Measurements from ENCODE around the gene ARHGAP9. TPM values are rescaled to one million over a fixed set of nuclear protein-coding genes. Genes with fewer than 3 reads are reported as not detected.

The ARHGAP9 gene
- total RNA-seq, 2 donors from 2014 or later = 151 to 195 TPM

DNA sequence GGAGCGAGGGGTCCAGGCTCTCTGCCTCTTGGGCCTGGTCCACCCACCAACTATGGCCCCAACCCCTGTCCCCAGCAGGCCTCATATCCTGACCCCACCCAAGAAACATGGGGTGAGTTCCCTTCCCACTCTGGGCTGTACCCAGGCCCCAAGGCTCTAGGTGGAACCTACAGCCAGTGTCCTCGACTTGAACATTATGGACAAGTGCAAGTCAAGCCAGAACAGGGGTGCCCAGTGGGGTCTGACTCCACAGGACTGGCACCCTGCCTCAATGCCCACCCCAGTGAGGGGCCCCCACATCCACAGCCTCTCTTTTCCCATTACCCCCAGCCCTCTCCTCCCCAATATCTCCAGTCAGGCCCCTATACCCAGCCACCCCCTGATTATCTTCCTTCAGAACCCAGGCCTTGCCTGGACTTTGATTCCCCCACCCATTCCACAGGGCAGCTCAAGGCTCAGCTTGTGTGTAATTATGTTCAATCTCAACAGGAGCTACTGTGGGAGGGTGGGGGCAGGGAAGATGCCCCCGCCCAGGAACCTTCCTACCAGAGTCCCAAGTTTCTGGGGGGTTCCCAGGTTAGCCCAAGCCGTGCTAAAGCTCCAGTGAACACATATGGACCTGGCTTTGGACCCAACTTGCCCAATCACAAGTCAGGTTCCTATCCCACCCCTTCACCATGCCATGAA lies 8.6 kb downstream of the ARHGAP9 start:
- H3K9me3 Mint-ChIP-seq = no peaks in the 10 kb centered on the region
- no peak for ATAC-seq
- no peak overlapping the region for H3K27ac Mint-ChIP-seq
- no peak for DNase-seq (ENCODE audit: low spot score in 2 of 2)
- peaks cover 13 to 20% of the 10 kb centered on the region in 2 donors for H3K36me3 Mint-ChIP-seq

DNA sequence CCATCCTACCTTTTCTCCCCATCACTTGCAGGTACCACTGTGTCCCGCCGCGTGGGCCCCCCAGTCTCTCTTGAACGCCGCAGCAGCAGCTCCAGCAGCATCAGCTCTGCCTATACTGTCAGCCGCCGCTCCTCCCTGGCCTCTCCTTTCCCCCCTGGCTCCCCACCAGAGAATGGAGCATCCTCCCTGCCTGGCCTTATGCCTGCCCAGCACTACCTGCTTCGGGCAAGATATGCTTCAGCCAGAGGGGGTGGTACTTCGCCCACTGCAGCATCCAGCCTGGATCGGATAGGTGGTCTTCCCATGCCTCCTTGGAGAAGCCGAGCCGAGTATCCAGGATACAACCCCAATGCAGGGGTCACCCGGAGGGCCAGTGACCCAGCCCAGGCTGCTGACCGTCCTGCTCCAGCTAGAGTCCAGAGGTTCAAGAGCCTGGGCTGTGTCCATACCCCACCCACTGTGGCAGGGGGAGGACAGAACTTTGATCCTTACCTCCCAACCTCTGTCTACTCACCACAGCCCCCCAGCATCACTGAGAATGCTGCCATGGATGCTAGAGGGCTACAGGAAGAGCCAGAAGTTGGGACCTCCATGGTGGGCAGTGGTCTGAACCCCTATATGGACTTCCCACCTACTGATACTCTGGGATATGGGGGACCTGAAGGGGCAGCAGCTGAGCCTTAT lies 9.2 kb downstream of the ARHGAP9 start:
- no peak overlapping the region for H3K27ac Mint-ChIP-seq
- DNase-seq (ENCODE audit: low spot score in 2 of 2) (no peak), ATAC-seq (no peak)
- H3K36me3 Mint-ChIP-seq = peaks cover 12 to 19% of the 10 kb centered on the region in 2 donors
- no peaks in the 10 kb centered on the region for H3K9me3 Mint-ChIP-seq

DNA sequence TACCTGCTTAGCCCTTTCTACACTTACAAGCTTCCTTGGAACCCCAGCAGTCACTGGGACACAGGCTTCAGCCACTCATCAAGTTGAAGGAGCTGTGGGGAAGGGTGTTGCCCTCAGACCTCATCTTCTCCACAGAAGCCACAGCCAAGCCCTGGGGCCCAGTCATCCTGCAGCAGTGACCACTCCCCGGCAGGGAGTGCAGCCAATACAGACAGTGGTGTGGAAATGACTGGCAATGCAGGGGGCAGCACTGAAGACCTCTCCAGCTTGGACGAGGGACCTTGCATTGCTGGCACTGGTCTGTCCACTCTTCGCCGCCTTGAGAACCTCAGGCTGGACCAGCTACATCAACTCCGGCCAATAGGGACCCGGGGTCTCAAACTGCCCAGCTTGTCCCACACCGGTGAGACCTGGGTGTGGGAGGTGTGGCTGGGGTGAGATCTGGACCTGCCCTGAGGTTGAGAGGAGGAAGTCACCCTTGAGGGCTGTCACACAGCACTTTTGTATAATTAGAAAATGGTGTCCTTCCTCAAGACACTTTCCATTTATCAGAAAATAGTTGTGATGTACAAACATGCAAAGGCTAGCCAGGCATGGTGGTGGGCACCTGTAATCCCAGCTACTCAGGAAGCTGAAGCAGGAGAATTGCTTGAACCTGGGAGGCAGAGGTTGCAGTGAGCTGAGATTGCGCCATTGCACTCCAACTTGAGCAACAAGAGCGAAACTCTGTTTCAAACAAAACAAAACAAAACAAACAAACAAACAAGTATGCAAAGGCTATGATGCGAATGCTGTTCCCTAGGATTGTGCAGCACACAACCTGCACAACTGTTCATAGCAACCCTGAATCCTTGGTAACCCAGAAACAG lies 10.1 kb downstream of the ARHGAP9 start:
- peak overlapping the region in 1 of 2 donors; percentile 36 for H3K27ac Mint-ChIP-seq
- H3K36me3 Mint-ChIP-seq = peaks cover 7 to 14% of the 10 kb centered on the region in 2 donors
- ATAC-seq (peak in 1 of 2 donors; percentile 23), DNase-seq (ENCODE audit: low spot score in 2 of 2) (no peak)
- no peaks in the 10 kb centered on the region for H3K9me3 Mint-ChIP-seq

DNA sequence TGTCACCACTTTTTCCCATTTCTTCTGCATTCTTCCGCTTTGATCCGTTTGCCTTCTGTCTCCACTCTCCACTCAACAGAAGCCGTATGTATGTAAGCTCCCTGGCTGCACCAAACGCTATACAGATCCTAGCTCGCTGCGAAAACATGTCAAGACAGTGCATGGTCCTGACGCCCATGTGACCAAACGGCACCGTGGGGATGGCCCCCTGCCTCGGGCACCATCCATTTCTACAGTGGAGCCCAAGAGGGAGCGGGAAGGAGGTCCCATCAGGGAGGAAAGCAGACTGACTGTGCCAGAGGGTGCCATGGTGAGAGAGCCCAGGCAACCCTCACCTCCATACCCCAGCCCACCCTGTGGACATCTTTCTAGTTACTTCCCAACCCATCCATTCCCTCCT lies 11.8 kb downstream of the ARHGAP9 start:
- Mint-ChIP-seq H3K27ac (peak overlapping the region in 1 of 2 donors; percentile 36), H3K9me3 (no peaks in the 10 kb centered on the region), H3K36me3 (no peaks in the 10 kb centered on the region)
- ATAC-seq (peak in 1 of 2 donors; percentile 6), DNase-seq (ENCODE audit: low spot score in 2 of 2) (no peak)

GRCh38 chr12:57467212-57467874 lies 12.3 kb downstream of the ARHGAP9 start:
- DNase-seq (ENCODE audit: low spot score in 2 of 2) = no peak
- H3K36me3 Mint-ChIP-seq = peaks cover 0 to 4% of the 10 kb centered on the region in 2 donors
- no peaks in the 10 kb centered on the region for H3K9me3 Mint-ChIP-seq
- ATAC-seq = no peak
- H3K27ac Mint-ChIP-seq = peak overlapping the region in 1 of 2 donors; percentile 36

- DNase-seq (ENCODE audit: low spot score in 2 of 2) (no peak), ATAC-seq (no peak)
- Mint-ChIP-seq H3K27ac (peak overlapping the region; percentile 7 to 22), H3K9me3 (no peaks in the 10 kb centered on the region), H3K36me3 (peaks cover 0 to 4% of the 10 kb centered on the region in 2 donors)
These were observed 13.7 kb downstream of the ARHGAP9 start for GRCh38 chr12:57465747-57466505.

DNA sequence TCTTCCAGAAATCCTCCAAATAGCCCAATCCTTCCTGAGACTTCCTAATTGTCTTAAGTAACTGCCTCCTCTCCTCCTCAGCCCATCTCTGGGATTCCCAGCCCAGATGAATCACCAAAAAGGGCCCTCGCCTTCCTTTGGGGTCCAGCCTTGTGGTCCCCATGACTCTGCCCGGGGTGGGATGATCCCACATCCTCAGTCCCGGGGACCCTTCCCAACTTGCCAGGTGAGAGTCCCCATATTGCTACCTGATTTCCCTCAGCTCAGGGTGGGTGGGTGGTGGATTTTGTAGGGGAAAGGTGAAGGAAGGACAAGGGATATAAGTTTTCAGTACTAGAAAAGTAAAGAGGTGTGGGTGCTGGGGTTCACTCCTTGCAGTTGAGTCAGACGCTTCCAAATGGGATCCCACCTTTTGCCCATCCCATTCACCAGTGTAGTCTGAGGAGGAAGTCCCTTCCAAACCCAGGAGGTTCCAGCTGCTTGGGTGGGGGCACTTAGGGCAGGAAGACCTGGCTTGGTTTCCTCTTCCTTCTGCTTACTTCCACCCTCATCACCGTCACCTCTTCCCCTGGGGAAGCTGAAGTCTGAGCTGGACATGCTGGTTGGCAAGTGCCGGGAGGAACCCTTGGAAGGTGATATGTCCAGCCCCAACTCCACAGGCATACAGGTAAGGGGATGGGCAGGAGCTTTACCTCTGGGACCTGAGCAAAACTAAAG lies 14.5 kb downstream of the ARHGAP9 start:
- DNase-seq (ENCODE audit: low spot score in 2 of 2) (no peak), ATAC-seq (no peak)
- no peaks in the 10 kb centered on the region for H3K9me3 Mint-ChIP-seq
- H3K27ac Mint-ChIP-seq = peak overlapping the region; percentile 7 to 22
- H3K36me3 Mint-ChIP-seq = peaks cover 0 to 4% of the 10 kb centered on the region in 2 donors

- no peak overlapping the region for H3K27ac Mint-ChIP-seq
- peaks cover 0 to 4% of the 10 kb centered on the region in 2 donors for H3K36me3 Mint-ChIP-seq
- ATAC-seq = no peak
- no peak for DNase-seq (ENCODE audit: low spot score in 2 of 2)
- no peaks in the 10 kb centered on the region for H3K9me3 Mint-ChIP-seq
These were observed 15.1 kb downstream of the ARHGAP9 start for GRCh38 chr12:57464569-57464968.

DNA sequence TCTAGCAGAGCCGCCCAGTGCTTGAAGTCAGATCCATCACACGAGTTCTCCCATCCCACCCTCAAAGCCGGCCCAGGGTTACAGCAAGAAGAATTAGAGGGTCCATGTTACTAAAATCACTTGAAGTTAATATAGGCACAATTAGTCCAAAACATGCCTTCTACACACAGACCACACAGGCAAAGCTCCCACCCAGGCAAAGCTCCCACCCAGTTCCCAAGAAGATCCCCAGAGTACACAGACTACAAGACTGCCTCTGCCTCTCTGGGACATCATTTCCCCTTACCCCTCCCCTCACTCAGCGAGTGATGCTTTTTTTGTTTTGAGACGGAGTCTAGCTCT lies 16.8 kb downstream of the ARHGAP9 start:
- ATAC-seq (no peak), DNase-seq (ENCODE audit: low spot score in 2 of 2) (no peak)
- Mint-ChIP-seq H3K9me3 (no peaks in the 10 kb centered on the region), H3K36me3 (peaks cover 0 to 4% of the 10 kb centered on the region in 2 donors), H3K27ac (peak overlapping the region in 1 of 2 donors; percentile 55)

- no peaks in the 10 kb centered on the region for H3K9me3 Mint-ChIP-seq
- peak overlapping the region; percentile 44 to 55 for H3K27ac Mint-ChIP-seq
- H3K36me3 Mint-ChIP-seq = peaks cover 0 to 4% of the 10 kb centered on the region in 2 donors
- DNase-seq (ENCODE audit: low spot score in 2 of 2) (peak; percentile 89 to 94), ATAC-seq (peak; percentile 81 to 82)
These were observed 17.3 kb downstream of the ARHGAP9 start for GRCh38 chr12:57462251-57462911.

- DNase-seq (ENCODE audit: low spot score in 2 of 2) (peak in 1 of 2 donors; percentile 24), ATAC-seq (no peak)
- Mint-ChIP-seq H3K9me3 (no peaks in the 10 kb centered on the region), H3K36me3 (peaks cover 0 to 4% of the 10 kb centered on the region in 2 donors), H3K27ac (peak overlapping the region; percentile 55 to 72)
These were observed 17.8 kb downstream of the ARHGAP9 start for GRCh38 chr12:57461917-57462250.

- DNase-seq (ENCODE audit: low spot score in 2 of 2) (peak in 1 of 2 donors; percentile 19), ATAC-seq (no peak)
- Mint-ChIP-seq H3K9me3 (no peaks in the 10 kb centered on the region), H3K27ac (peak overlapping the region; percentile 55 to 72), H3K36me3 (peaks cover 0 to 4% of the 10 kb centered on the region in 2 donors)
These were observed 18.3 kb downstream of the ARHGAP9 start for GRCh38 chr12:57461276-57461916.

GRCh38 chr12:57460841-57461275 lies 18.8 kb downstream of the ARHGAP9 start:
- no peaks in the 10 kb centered on the region for H3K9me3 Mint-ChIP-seq
- no peak for ATAC-seq

DNA sequence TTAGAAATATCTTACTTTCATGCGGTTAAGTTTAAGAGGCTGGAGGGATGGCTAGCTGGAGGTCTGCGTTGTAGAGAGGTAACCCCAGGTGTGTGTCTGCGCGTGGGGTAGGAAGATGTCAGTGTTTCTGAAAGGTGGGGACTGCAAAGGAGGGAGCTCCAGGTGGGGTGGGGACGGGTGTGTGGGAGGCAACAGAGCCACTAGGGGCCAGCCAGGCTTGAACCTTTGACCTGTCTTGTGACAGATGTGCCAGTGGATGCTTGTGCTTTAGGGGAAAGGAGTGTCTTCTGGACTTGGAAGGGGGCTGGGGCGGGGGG lies 19.2 kb downstream of the ARHGAP9 start:
- H3K9me3 Mint-ChIP-seq = no peaks in the 10 kb centered on the region
- DNase-seq (ENCODE audit: low spot score in 2 of 2) = peak in 1 of 2 donors; percentile 26
- no peak for ATAC-seq
- peaks cover 0 to 4% of the 10 kb centered on the region in 2 donors for H3K36me3 Mint-ChIP-seq
- H3K27ac Mint-ChIP-seq = no peak overlapping the region

More at GRCh38 chr12:57460841-57461275, 18.8 kb downstream of the ARHGAP9 start:
- peaks cover 0 to 4% of the 10 kb centered on the region in 2 donors for H3K36me3 Mint-ChIP-seq
- H3K27ac Mint-ChIP-seq = no peak overlapping the region
- peak in 1 of 2 donors; percentile 16 for DNase-seq (ENCODE audit: low spot score in 2 of 2)
